K562 (cell line): ENCODE results near the gene DMWD. TPM values are rescaled to one million over a fixed set of nuclear protein-coding genes. Genes with fewer than 3 reads are reported as not detected.

Experiments used
- ATAC-seq: fragments of 200-7000 bp; cut with Tn5 transposase; 3 replicates; pipeline ENCODE4 v1.9.1; 2020; ENCODE audit warnings: moderate library complexity
- BruUV-seq: library from RNA; stranded (reverse); fragments of 400-500 nt; replicated peaks from 2 replicates; lab custom pipeline; 2021; lab: Mats Ljungman, UMichigan
- CTCF ChIA-PET: fragments of 300-600 bp; formaldehyde crosslinking; extraction: SDS; loops from one replicate; lab custom pipeline; 2021; ENCODE audit warnings: low intra/inter-chr PET ratio; lab: Yijun Ruan, JAX
- POLR2A ChIA-PET: fragments of 300-600, 350-650 bp; sonication (Branson Sonifier 250); formaldehyde crosslinking; extraction: SDS; loops from one replicate; lab custom pipeline; 2021; ENCODE audit warnings: antibody characterized with exemption, inconsistent platforms; lab: Yijun Ruan, JAX
- DNase-seq, 4 experiments: peaks; one replicate each; pipeline versions ENCODE4 v3.0.0 to v3.0.0-alpha.2; 2011 to 2018; ENCODE audit warnings: low spot score in 3 of 4, mixed read lengths in 3 of 4; ENCODE audit errors: extremely low read depth in 1 of 4
- FAIRE-seq: peaks from 2 replicates; lab custom pipeline; 2011; peaks lifted over from hg19 to GRCh38; lab: Jason Lieb, UNC
- H2AFZ ChIP-seq: 2 replicates; pipeline ENCODE4 v1.6.0; 2011; ENCODE audit warnings: low read depth, low read length, control low read depth, inconsistent platforms
- H3K27ac ChIP-seq: fragments of 200-600 bp; 3 replicates; pipeline ENCODE4 v1.8.0; 2011; ENCODE audit warnings: low read depth, mild to moderate bottlenecking, control low read depth, inconsistent platforms, low read length, moderate library complexity, mixed read lengths; ENCODE audit errors: extremely low read depth
- H3K27me3 ChIP-seq, 2 experiments: fragments of 300-600 bp in 1 of 2; 2 replicates in 1 of 2; 3 replicates in 1 of 2; pipeline versions ENCODE4 v1.6.0 to v1.8.0; 2011; ENCODE audit warnings: inconsistent platforms in 2 of 2, low read length in 2 of 2, mild to moderate bottlenecking in 1 of 2, mixed read lengths in 1 of 2, moderate library complexity in 1 of 2; ENCODE audit not compliant: control insufficient read depth in 2 of 2, insufficient read depth in 2 of 2
- H3K36me3 ChIP-seq: fragments of 300-600 bp; 3 replicates; pipeline ENCODE4 v1.8.0; 2011; ENCODE audit warnings: mild to moderate bottlenecking, low read length, inconsistent platforms; ENCODE audit not compliant: control insufficient read depth, insufficient read depth
- H3K4me1 ChIP-seq, 2 experiments: fragments of 200-600 bp in 1 of 2; replicated peaks in 1 of 2; 2 replicates in 1 of 2; 3 replicates in 1 of 2; pipeline versions ENCODE4 v1.5.1 to v1.8.0; 2011; ENCODE audit warnings: inconsistent platforms in 2 of 2, low read length in 2 of 2, mild to moderate bottlenecking in 1 of 2, mixed read lengths in 1 of 2, moderate library complexity in 1 of 2; ENCODE audit not compliant: control insufficient read depth in 2 of 2, insufficient read depth in 2 of 2
- H3K4me2 ChIP-seq: 2 replicates; pipeline ENCODE4 v1.6.1; 2011; ENCODE audit warnings: low read length, control low read depth, inconsistent platforms, mixed read lengths; ENCODE audit not compliant: insufficient read depth
- H3K4me3 ChIP-seq: fragments of 200-600 bp; sonication (generic), shearing (Covaris generic); 2 replicates; pipeline ENCODE4 v1.5.1; 2016; ENCODE audit warnings: control low read depth, inconsistent platforms
- H3K79me2 ChIP-seq: fragments of 200-600 bp; 3 replicates; pipeline ENCODE4 v1.8.0; 2011; ENCODE audit warnings: low read length, inconsistent platforms; ENCODE audit not compliant: control insufficient read depth, insufficient read depth
- H3K9ac ChIP-seq, 2 experiments: 2 replicates each; pipeline versions ENCODE4 v1.6.0 to v1.6.1; 2011; ENCODE audit warnings: low read depth in 2 of 2, low read length in 2 of 2, control low read depth in 1 of 2, inconsistent platforms in 1 of 2, mild to moderate bottlenecking in 1 of 2, mixed read lengths in 1 of 2; ENCODE audit not compliant: insufficient read depth in 1 of 2
- H3K9me1 ChIP-seq: one replicate; pipeline ENCODE4 v1.6.0; 2011; ENCODE audit warnings: inconsistent platforms, mild to moderate bottlenecking, low read length, moderate library complexity; ENCODE audit not compliant: control insufficient read depth, insufficient read depth
- H3K9me3 ChIP-seq: replicated peaks from 2 replicates; pipeline ENCODE4 v1.5.1; 2011; ENCODE audit warnings: low read depth, low read length, inconsistent platforms; ENCODE audit not compliant: control insufficient read depth, insufficient read depth
- H4K20me1 ChIP-seq: replicated peaks from 2 replicates; pipeline ENCODE4 v1.6.1; 2011; ENCODE audit warnings: low read length, inconsistent platforms, mixed read lengths; ENCODE audit not compliant: control insufficient read depth, insufficient read depth
- FIP1L1 ChIP-seq: fragments of 200-400 bp; formaldehyde crosslinking; IDR thresholded peaks from 2 replicates; pipeline ENCODE4 v1.6.1; 2018; ENCODE audit warnings: mild to moderate bottlenecking, low read depth, low read length; ENCODE audit not compliant: poor library complexity, severe bottlenecking
- ILF3 ChIP-seq: fragments of 450-650 bp; IDR thresholded peaks from 2 replicates; pipeline ENCODE4 v1.6.1; 2018; ENCODE audit warnings: antibody characterized with exemption, mild to moderate bottlenecking, moderate library complexity, borderline replicate concordance
- POLR2G ChIP-seq: fragments of 200-400 bp; formaldehyde crosslinking; IDR thresholded peaks from 2 replicates; pipeline ENCODE4 v1.6.1; 2017; ENCODE audit warnings: low read depth, mild to moderate bottlenecking, antibody characterized with exemption, low read length, moderate library complexity
- WGBS: fragments of 100-300 bp; shearing (Covaris generic); methylation state at CpG from one replicate; pipeline ENCODE4 v1.1.6; 2016; ENCODE audit warnings: low coverage, mixed read lengths; ENCODE audit not compliant: insufficient coverage; ENCODE audit errors: missing lambda C conversion rate; 5-methylcytosine and 5-hydroxymethylcytosine counted together
- in situ Hi-C: fragments of 300-500 bp; cut with MboI; formaldehyde crosslinking; loops from 4 replicates; pipeline ENCODE4 v1.15.0; 2018; ENCODE audit warnings: inconsistent platforms, mixed read lengths
- intact Hi-C: fragments of 100-400 bp; cut with micrococcal nuclease; formaldehyde crosslinking; loops from 2 replicates; pipeline ENCODE4 v1.14.2; 2022
- polyA plus RNA-seq, 8 experiments: library from polyadenylated mRNA; depleted of rRNA in 4 of 8; stranded (reverse) in 5 of 8; unstranded in 3 of 8; fragments of >200 nt; fragmentation: Nextera tagmentation in 2 of 8; fragmentation: Illumina TruSeq in 1 of 8; extraction: Ambion mirVana in 2 of 8; extraction: Trizol in 1 of 8; gene quantifications; 2 replicates each; pipeline versions ENCODE4 v1.2.1 to v1.2.3, GENCODE V29; 2011 to 2014; ENCODE audit warnings: inconsistent platforms in 1 of 8, missing spikeins in 1 of 8
- total RNA-seq, 7 experiments: library from RNA; depleted of rRNA in 6 of 7; stranded (reverse); fragments of >200 nt in 6 of 7; fragmentation: Illumina TruSeq in 2 of 7; extraction: Trizol in 2 of 7; gene quantifications; 2 replicates each; pipeline versions ENCODE4 v1.2.1 to v1.2.3, GENCODE V29; 2011 to 2021; ENCODE audit warnings: low replicate concordance in 1 of 7

DMWD gene
- total and polyA plus RNA-seq, 9 of the 15 experiments (the other 6 are each of a cell fraction or from before 2014, with no cell fraction given), result 4.7 to 54.6 (median 19.0) TPM

GRCh38 chr19:45771311-45771933 is 21.2 kb downstream of the DMWD start:
- ATAC-seq, result no peak
- no peak overlapping the region for H2AFZ ChIP-seq
- no peak for DNase-seq

More at GRCh38 chr19:45771311-45771933, 21.2 kb downstream of the DMWD start:
- in situ Hi-C loops (no loop called here), intact Hi-C loops (no loop called here)
- H3K9me1 ChIP-seq, result no peaks in the 10 kb centered on the region
- no TSS peak for BruUV-seq
- H3K4me2 ChIP-seq, result peak overlapping the region; percentile 92
- peak overlapping the region; percentile 56; the same call in 1 of the 2 replicates for H3K4me3 ChIP-seq
- no peaks in the 10 kb centered on the region for H3K27me3 ChIP-seq
- ChIA-PET POLR2A (interaction anchor here (0.6 to 5.9 kb wide), 7 partner anchors 11 to 131 kb away, joined by 3 to 70 read pairs (median 7); partner anchors contain the start of genes DMPK, DMWD, MYPOP and QPCTL), CTCF (interaction anchor here (2.9 kb wide), 1 partner anchor 28 kb away, joined by 22 read pairs; no protein-coding TSS in a partner anchor)
- H3K36me3 ChIP-seq, result peaks cover 14% of the 10 kb centered on the region; the same call in 1 of the 3 replicates
- peak; percentile 54 for TF ChIP-seq FIP1L1
- no peak for TF ChIP-seq ILF3
- TF ChIP-seq POLR2G, result peak; percentile 68
- WGBS, result 61% methylated on average over 16 of the region's 46 CpGs
- H3K4me1 ChIP-seq, result peaks cover 10 to 60% of the 10 kb centered on the region in 2 experiments; a peak in 4 of 5 replicates
- H3K9ac ChIP-seq, result peak overlapping the region; percentile 28 to 89; a peak in 3 of 4 replicates
- peaks cover 17% of the 10 kb centered on the region; the same call in 2 of the 3 replicates for H3K79me2 ChIP-seq
- peak overlapping the region; percentile 50; the same call in 1 of the 3 replicates for H3K27ac ChIP-seq
- H3K9me3 ChIP-seq, result no peaks in the 10 kb centered on the region
- H4K20me1 ChIP-seq, result no peaks in the 10 kb centered on the region
- no peak for FAIRE-seq
